Ovary (tissue), 9 donors: ENCODE results near the gene IDE. TPM values are rescaled to one million over a fixed set of nuclear protein-coding genes. Genes with fewer than 3 reads are reported as not detected.

ENCODE experiments used
- DNase-seq, 5 donors: peaks; one replicate each; pipeline ENCODE4 v3.0.0-alpha.2; 2019 to 2020
- H3K27ac ChIP-seq, 2 donors: fragments of 200-600 bp; one replicate each; pipeline versions ENCODE4 v1.5.1 to v1.8.0; 2019 to 2022
- H3K27me3 ChIP-seq: fragments of 200-600 bp; one replicate; pipeline ENCODE4 v1.8.0; 2022
- H3K36me3 ChIP-seq: fragments of 200-600 bp; sonication (generic); one replicate; pipeline ENCODE4 v1.5.1; 2019
- H3K4me1 ChIP-seq: one replicate; pipeline ENCODE4 v1.8.1; 2013; ENCODE audit warnings: mild to moderate bottlenecking, moderate library complexity; ENCODE audit not compliant: insufficient read depth
- H3K4me3 ChIP-seq: fragments of 200-600 bp; sonication (generic); one replicate; pipeline ENCODE4 v1.5.1; 2017
- H3K9me3 ChIP-seq, 2 donors: fragments of 200-600 bp in 1 of 2; sonication (generic) in 1 of 2; one replicate each; pipeline versions ENCODE4 v1.5.1 to v1.8.1; 2013 to 2019; ENCODE audit warnings: mild to moderate bottlenecking in 1 of 2, moderate library complexity in 1 of 2
- CTCF ChIP-seq, 3 donors: fragments of 450-650 bp in 2 of 3; fragments of 200-600 bp in 1 of 3; IDR thresholded peaks; one replicate each; pipeline versions ENCODE4 v1.5.1 to v1.8.0; 2016 to 2022; ENCODE audit warnings: antibody characterized with exemption in 3 of 3, mild to moderate bottlenecking in 1 of 3
- EP300 ChIP-seq: sonication (generic); formaldehyde crosslinking; IDR thresholded peaks from one replicate; pipeline ENCODE4 v1.6.1; 2017; ENCODE audit warnings: antibody characterized with exemption
- POLR2A ChIP-seq: fragments of 450-650 bp; IDR thresholded peaks from one replicate; pipeline ENCODE4 v1.6.1; 2017; ENCODE audit warnings: antibody characterized with exemption, mild to moderate bottlenecking, moderate library complexity
- WGBS, 3 donors: extraction: QIAGEN DNeasy Blood & Tissue Kit in 1 of 3; methylation state at CpG; one replicate each; pipeline versions ENCODE4 v1.1.5 to v1.1.7; 2013 to 2017; 5-methylcytosine and 5-hydroxymethylcytosine counted together
- intact Hi-C, 4 donors: fragments of 100-400 bp; cut with DNase I; formaldehyde crosslinking; loops; one replicate each; pipeline versions ENCODE4 v1.11.0 to v1.15.1; 2022 to 2023
- polyA plus RNA-seq, 2 donors: library from polyadenylated mRNA; stranded (reverse); fragments of 200-250 nt in 1 of 2; fragments of 350-450 nt in 1 of 2; fragmentation: Illumina TruSeq in 1 of 2; extraction: RNeasy Lipid Tissue Mini Kit (QIAGEN cat#74804) in 1 of 2; gene quantifications; one replicate each; pipeline ENCODE4 v1.2.3, GENCODE V29; 2013 to 2014
- total RNA-seq, 7 donors: library from RNA; depleted of rRNA in 2 of 7; stranded (reverse); fragments of >200 nt in 2 of 7; fragmentation: NEBNext Ultra II Directional in 3 of 7; extraction: Animal tissue kit (Norgen Biotek cat#: 25700) in 3 of 7; gene quantifications; one replicate each; pipeline versions ENCODE4 v1.1.0 to v1.2.4, GENCODE V29; 2016 to 2023
- donor health status: DM: no; HTN: no; CAD: no; lungs with moderate emphysema.
- donor health status: DM: no; HTN: no; CAD: no.
- donor health status: Bipolar disorder and iron deficiency.
- donor health status: DM: yes; HTN: yes; CAD: no.
- donor health status: DM: no; HTN: no; CAD: no.
- donor health status: DM: yes; HTN: yes; CAD: no.

IDE gene
- total and polyA plus RNA-seq, 9 donors, result 5.8 to 34.1 (median 19.5) TPM

- intact Hi-C loops, result no loop called here
- Histone ChIP-seq H3K36me3 (no peaks in the 10 kb centered on the region), H3K4me1 (peaks cover 2% of the 10 kb centered on the region), H3K27me3 (no peaks in the 10 kb centered on the region), H3K27ac (no peak overlapping the region), H3K9me3 (no peaks in the 10 kb centered on the region), H3K4me3 (no peak overlapping the region)
- TF ChIP-seq POLR2A, result no peak
- TF ChIP-seq CTCF (IDR thresholded peaks at IDR 0.05), result peak in 1 of 3 donors; percentile 22
- DNase-seq, result peak; percentile 49 to 67 (median 58)
- WGBS, 3 donors, result 40 to 48% (median 40%) methylated on average over 32 to 34 of the region's 34 CpGs
These were observed 153.9 kb downstream of the IDE start for GRCh38 chr10:92419740-92420545.

- TF ChIP-seq CTCF (IDR thresholded peaks at IDR 0.05), result no peak
- no peak for TF ChIP-seq POLR2A
- no peak for TF ChIP-seq EP300
- H3K4me3 ChIP-seq, result no peak overlapping the region
- H3K9me3 ChIP-seq, result no peaks in the 10 kb centered on the region
- no peaks in the 10 kb centered on the region for H3K36me3 ChIP-seq
- no peak overlapping the region for H3K27ac ChIP-seq
- H3K27me3 ChIP-seq, result no peaks in the 10 kb centered on the region
- H3K4me1 ChIP-seq, result peaks cover 2% of the 10 kb centered on the region
- intact Hi-C loops, result no loop called here
- WGBS, 3 donors, result 81 to 92% (median 89%) methylated on average over 7 of the region's 7 CpGs
- DNase-seq, result no peak
These were observed 155.0 kb downstream of the IDE start for GRCh38 chr10:92418891-92419290.

- TF ChIP-seq EP300, result no peak
- TF ChIP-seq POLR2A, result no peak
- TF ChIP-seq CTCF (IDR thresholded peaks at IDR 0.05), result no peak
- no peaks in the 10 kb centered on the region for H3K27me3 ChIP-seq
- H3K4me1 ChIP-seq, result peaks cover 2% of the 10 kb centered on the region
- 46 to 64% (median 54%) methylated on average over 2 of the region's 2 CpGs for WGBS, 3 donors
- intact Hi-C loops, result no loop called here
- DNase-seq, result no peak
- H3K4me3 ChIP-seq, result no peak overlapping the region
- no peak overlapping the region for H3K27ac ChIP-seq
- H3K9me3 ChIP-seq, result no peaks in the 10 kb centered on the region
- H3K36me3 ChIP-seq, result no peaks in the 10 kb centered on the region
These were observed 155.7 kb downstream of the IDE start for GRCh38 chr10:92418221-92418620.

- Histone ChIP-seq H3K4me3 (no peak overlapping the region), H3K27me3 (no peaks in the 10 kb centered on the region), H3K27ac (no peak overlapping the region), H3K36me3 (no peaks in the 10 kb centered on the region), H3K9me3 (no peaks in the 10 kb centered on the region), H3K4me1 (no peaks in the 10 kb centered on the region)
- 68 to 73% (median 71%) methylated on average over 4 of the region's 4 CpGs for WGBS, 3 donors
- intact Hi-C loops, result no loop called here
- no peak for DNase-seq
- TF ChIP-seq CTCF (IDR thresholded peaks at IDR 0.05) (no peak), EP300 (no peak), POLR2A (no peak)
These were observed 160.4 kb downstream of the IDE start for GRCh38 chr10:92413519-92413918.
